SIG-M5 treated with dmso at 0.1 percent for 504 hours (cell line): ENCODE measurements around the gene ABHD5.

ENCODE experiments used
- DNase-seq: peaks from one replicate; lab custom pipeline; 2025; ENCODE audit not compliant: unreplicated experiment; lab: John Stamatoyannopoulos, UW

Gene ABHD5

GRCh38 chr3:43776101-43776500 lies 85.4 kb downstream of the ABHD5 start:
- DNase-seq, result no peak

- DNase-seq, result no peak
Observed at GRCh38 chr3:43779850-43780249, 89.1 kb downstream of the ABHD5 start.

- no peak for DNase-seq
Observed at GRCh38 chr3:43782541-43782940, 91.8 kb downstream of the ABHD5 start.
